NCI-H510A treated with DMSO at 0.1 percent for 48 hours (cell line): ENCODE measurements around the gene PDLIM1.

ENCODE experiments used
- DNase-seq: peaks from one replicate; lab custom pipeline; 2025; lab: John Stamatoyannopoulos, UW

Gene PDLIM1

GRCh38 chr10:95314192-95314918 lies 23.6 kb upstream of the PDLIM1 start:
- peak; percentile 87 for DNase-seq

GRCh38 chr10:95312986-95313495 lies 22.2 kb upstream of the PDLIM1 start:
- no peak for DNase-seq

- DNase-seq = no peak
These were observed 21.5 kb upstream of the PDLIM1 start for GRCh38 chr10:95312257-95312656.

GRCh38 chr10:95309958-95310357 lies 19.2 kb upstream of the PDLIM1 start:
- DNase-seq = no peak

- no peak for DNase-seq
These were observed 17.8 kb upstream of the PDLIM1 start for GRCh38 chr10:95308389-95309302.

GRCh38 chr10:95306851-95307250 lies 16.0 kb upstream of the PDLIM1 start:
- no peak for DNase-seq

GRCh38 chr10:95306318-95306650 lies 15.5 kb upstream of the PDLIM1 start:
- DNase-seq = no peak

GRCh38 chr10:95305606-95306317 lies 15.0 kb upstream of the PDLIM1 start:
- DNase-seq = no peak

- no peak for DNase-seq
These were observed 14.2 kb upstream of the PDLIM1 start for GRCh38 chr10:95304976-95305375.

- no peak for DNase-seq
These were observed 13.7 kb upstream of the PDLIM1 start for GRCh38 chr10:95304463-95304862.

- DNase-seq = no peak
These were observed 13.1 kb upstream of the PDLIM1 start for GRCh38 chr10:95303950-95304349.

GRCh38 chr10:95303535-95303934 lies 12.7 kb upstream of the PDLIM1 start:
- DNase-seq = no peak

- no peak for DNase-seq
These were observed 9.3 kb upstream of the PDLIM1 start for GRCh38 chr10:95300022-95300539.

GRCh38 chr10:95297402-95297801 lies 6.6 kb upstream of the PDLIM1 start:
- no peak for DNase-seq

- no peak for DNase-seq
These were observed 6.0 kb upstream of the PDLIM1 start for GRCh38 chr10:95296764-95297163.

- DNase-seq = peak; percentile 93
These were observed 4.4 kb upstream of the PDLIM1 start for GRCh38 chr10:95295031-95295755.

- DNase-seq = no peak
These were observed 2.8 kb upstream of the PDLIM1 start for GRCh38 chr10:95293631-95294030.

GRCh38 chr10:95291365-95292039 lies 699 bp upstream of the PDLIM1 start:
- no peak for DNase-seq

GRCh38 chr10:95289921-95290421 lies 832 bp downstream of the PDLIM1 start:
- DNase-seq = no peak

- DNase-seq = peak; percentile 21
These were observed 1.5 kb downstream of the PDLIM1 start for GRCh38 chr10:95289003-95289920.
